ENCODE data around the gene PPP2R2C.

Gene PPP2R2C

GRCh38 chr4:6345866-6346265 lies 126.5 kb downstream of the PPP2R2C start:
- Mint-ChIP-seq H3K27ac (no peak overlapping the region), H3K9me3 (peaks cover 6% of the 10 kb centered on the region), H3K4me3 (no peak overlapping the region), H3K4me1 (no peaks in the 10 kb centered on the region), H3K27me3 (peaks cover 44% of the 10 kb centered on the region), H3K36me3 (no peaks in the 10 kb centered on the region)
- no peak for ATAC-seq

GRCh38 chr4:6345096-6345830 lies 127.2 kb downstream of the PPP2R2C start:
- Mint-ChIP-seq H3K4me3 (no peak overlapping the region), H3K27ac (no peak overlapping the region), H3K27me3 (peaks cover 44% of the 10 kb centered on the region), H3K9me3 (peaks cover 6% of the 10 kb centered on the region), H3K4me1 (no peaks in the 10 kb centered on the region), H3K36me3 (no peaks in the 10 kb centered on the region)
- ATAC-seq, result no peak

- Mint-ChIP-seq H3K27ac (no peak overlapping the region), H3K4me1 (peaks cover 5% of the 10 kb centered on the region), H3K4me3 (no peak overlapping the region), H3K36me3 (no peaks in the 10 kb centered on the region), H3K9me3 (peaks cover 6% of the 10 kb centered on the region), H3K27me3 (peaks cover 45% of the 10 kb centered on the region)
- no peak for ATAC-seq
Observed at GRCh38 chr4:6343939-6344408, 128.4 kb downstream of the PPP2R2C start.

GRCh38 chr4:6342530-6343293 lies 129.7 kb downstream of the PPP2R2C start:
- no peak overlapping the region for H3K27ac Mint-ChIP-seq
- peaks cover 6% of the 10 kb centered on the region for H3K9me3 Mint-ChIP-seq
- H3K27me3 Mint-ChIP-seq, result peaks cover 45% of the 10 kb centered on the region
- ATAC-seq, result no peak
- no peaks in the 10 kb centered on the region for H3K36me3 Mint-ChIP-seq
- peaks cover 18% of the 10 kb centered on the region for H3K4me1 Mint-ChIP-seq
- no peak overlapping the region for H3K4me3 Mint-ChIP-seq

GRCh38 chr4:6341696-6342095 lies 130.7 kb downstream of the PPP2R2C start:
- H3K27me3 Mint-ChIP-seq, result peaks cover 55% of the 10 kb centered on the region
- peaks cover 6% of the 10 kb centered on the region for H3K9me3 Mint-ChIP-seq
- no peaks in the 10 kb centered on the region for H3K36me3 Mint-ChIP-seq
- ATAC-seq, result no peak
- peaks cover 22% of the 10 kb centered on the region for H3K4me1 Mint-ChIP-seq
- H3K27ac Mint-ChIP-seq, result no peak overlapping the region
- H3K4me3 Mint-ChIP-seq, result no peak overlapping the region

- no peaks in the 10 kb centered on the region for H3K9me3 Mint-ChIP-seq
- no peak for ATAC-seq
- H3K4me1 Mint-ChIP-seq, result peaks cover 22% of the 10 kb centered on the region
- H3K27me3 Mint-ChIP-seq, result peaks cover 51% of the 10 kb centered on the region
- H3K36me3 Mint-ChIP-seq, result no peaks in the 10 kb centered on the region
- H3K4me3 Mint-ChIP-seq, result no peak overlapping the region
- no peak overlapping the region for H3K27ac Mint-ChIP-seq
Observed at GRCh38 chr4:6340446-6341015, 131.9 kb downstream of the PPP2R2C start.

- H3K27ac Mint-ChIP-seq, result no peak overlapping the region
- ATAC-seq, result no peak
- no peaks in the 10 kb centered on the region for H3K9me3 Mint-ChIP-seq
- peaks cover 22% of the 10 kb centered on the region for H3K4me1 Mint-ChIP-seq
- peaks cover 57% of the 10 kb centered on the region for H3K27me3 Mint-ChIP-seq
- H3K36me3 Mint-ChIP-seq, result no peaks in the 10 kb centered on the region
- no peak overlapping the region for H3K4me3 Mint-ChIP-seq
Observed at GRCh38 chr4:6339818-6340445, 132.5 kb downstream of the PPP2R2C start.

GRCh38 chr4:6338951-6339817 lies 133.2 kb downstream of the PPP2R2C start:
- no peak overlapping the region for H3K4me3 Mint-ChIP-seq
- peaks cover 22% of the 10 kb centered on the region for H3K4me1 Mint-ChIP-seq
- H3K27ac Mint-ChIP-seq, result no peak overlapping the region

GRCh38 chr4:6338175-6338950 lies 134.1 kb downstream of the PPP2R2C start:
- H3K27ac Mint-ChIP-seq, result no peak overlapping the region
- H3K4me1 Mint-ChIP-seq, result peaks cover 22% of the 10 kb centered on the region
- no peaks in the 10 kb centered on the region for H3K36me3 Mint-ChIP-seq
- peaks cover 70% of the 10 kb centered on the region for H3K27me3 Mint-ChIP-seq
- H3K9me3 Mint-ChIP-seq, result no peaks in the 10 kb centered on the region
- ATAC-seq, result peak; percentile 32
- no peak overlapping the region for H3K4me3 Mint-ChIP-seq

More at GRCh38 chr4:6338951-6339817, 133.2 kb downstream of the PPP2R2C start:
- peak; percentile 31 for ATAC-seq
- Mint-ChIP-seq H3K9me3 (no peaks in the 10 kb centered on the region), H3K36me3 (no peaks in the 10 kb centered on the region), H3K27me3 (peaks cover 64% of the 10 kb centered on the region)

GRCh38 chr4:6337331-6337935 lies 135.0 kb downstream of the PPP2R2C start:
- Mint-ChIP-seq H3K4me3 (no peak overlapping the region), H3K4me1 (peaks cover 22% of the 10 kb centered on the region), H3K27me3 (peaks cover 79% of the 10 kb centered on the region), H3K36me3 (no peaks in the 10 kb centered on the region), H3K27ac (no peak overlapping the region), H3K9me3 (no peaks in the 10 kb centered on the region)
- no peak for ATAC-seq

GRCh38 chr4:6336166-6336565 lies 136.2 kb downstream of the PPP2R2C start:
- no peaks in the 10 kb centered on the region for H3K9me3 Mint-ChIP-seq
- peaks cover 22% of the 10 kb centered on the region for H3K4me1 Mint-ChIP-seq
- no peak overlapping the region for H3K4me3 Mint-ChIP-seq
- ATAC-seq, result no peak
- peaks cover 81% of the 10 kb centered on the region for H3K27me3 Mint-ChIP-seq
- no peaks in the 10 kb centered on the region for H3K36me3 Mint-ChIP-seq
- no peak overlapping the region for H3K27ac Mint-ChIP-seq

- no peak overlapping the region for H3K4me3 Mint-ChIP-seq
- H3K9me3 Mint-ChIP-seq, result no peaks in the 10 kb centered on the region
- H3K4me1 Mint-ChIP-seq, result peaks cover 22% of the 10 kb centered on the region
- H3K27me3 Mint-ChIP-seq, result peaks cover 78% of the 10 kb centered on the region
- H3K36me3 Mint-ChIP-seq, result no peaks in the 10 kb centered on the region
- no peak overlapping the region for H3K27ac Mint-ChIP-seq
- ATAC-seq, result no peak
Observed at GRCh38 chr4:6335040-6335590, 137.3 kb downstream of the PPP2R2C start.

- H3K4me1 Mint-ChIP-seq, result peaks cover 21% of the 10 kb centered on the region
- H3K9me3 Mint-ChIP-seq, result no peaks in the 10 kb centered on the region
- H3K4me3 Mint-ChIP-seq, result no peak overlapping the region
- H3K27ac Mint-ChIP-seq, result no peak overlapping the region
- ATAC-seq, result no peak
- H3K36me3 Mint-ChIP-seq, result no peaks in the 10 kb centered on the region
- peaks cover 70% of the 10 kb centered on the region for H3K27me3 Mint-ChIP-seq
Observed at GRCh38 chr4:6334203-6334887, 138.1 kb downstream of the PPP2R2C start.
